ENCODE data around the gene IRF7.

IRF7 gene

GRCh38 chr11:624705-625635, 9.2 kb upstream of the IRF7 start, which contains the start of gene CDHR5:
Gene CDHR5 (minus strand): TSS chr11:624955. CDS start chr11:624902, 53 bp downstream.
- no peak for TF ChIP-seq CTCF (IDR thresholded peaks at IDR 0.05; ENCODE audit: low read depth, low read length)

GRCh38 chr11:623999-624704, 8.4 kb upstream of the IRF7 start:
- no peak for TF ChIP-seq CTCF (IDR thresholded peaks at IDR 0.05; ENCODE audit: low read depth, low read length)
- no peak overlapping the region for H3K4me3 ChIP-seq (ENCODE audit: low read depth, low read length)

More at GRCh38 chr11:624705-625635, 9.2 kb upstream of the IRF7 start, which contains the start of gene CDHR5:
- no peak within 1 kb of the TSS for H3K4me3 ChIP-seq (ENCODE audit: low read depth, low read length)

- H3K4me3 ChIP-seq (ENCODE audit: low read depth, low read length): no peak overlapping the region
- no peak for TF ChIP-seq CTCF (IDR thresholded peaks at IDR 0.05; ENCODE audit: low read depth, low read length)
Measured at GRCh38 chr11:623349-623869, 7.7 kb upstream of the IRF7 start.

- H3K4me3 ChIP-seq (ENCODE audit: low read depth, low read length): no peak overlapping the region
- no peak for TF ChIP-seq CTCF (IDR thresholded peaks at IDR 0.05; ENCODE audit: low read depth, low read length)
Measured at GRCh38 chr11:621838-622237, 6.1 kb upstream of the IRF7 start.

GRCh38 chr11:620935-621814, 5.4 kb upstream of the IRF7 start:
- no peak for TF ChIP-seq CTCF (IDR thresholded peaks at IDR 0.05; ENCODE audit: low read depth, low read length)

GRCh38 chr11:620201-620600, 4.5 kb upstream of the IRF7 start:
- TF ChIP-seq CTCF (IDR thresholded peaks at IDR 0.05; ENCODE audit: low read depth, low read length): no peak
- H3K4me3 ChIP-seq (ENCODE audit: low read depth, low read length): no peak overlapping the region

More at GRCh38 chr11:620935-621814, 5.4 kb upstream of the IRF7 start:
- no peak overlapping the region for H3K4me3 ChIP-seq (ENCODE audit: low read depth, low read length)
